ENCODE results near the gene GADD45G. TPM values are rescaled to one million over a fixed set of nuclear protein-coding genes. Genes with fewer than 3 reads are reported as not detected.
A peak's percentile ranks its signal among the peaks of the same experiment; 100 is the strongest.

The GADD45G gene
- total RNA-seq, 1 donor from 2014 or later, result 24.1 TPM

DNA sequence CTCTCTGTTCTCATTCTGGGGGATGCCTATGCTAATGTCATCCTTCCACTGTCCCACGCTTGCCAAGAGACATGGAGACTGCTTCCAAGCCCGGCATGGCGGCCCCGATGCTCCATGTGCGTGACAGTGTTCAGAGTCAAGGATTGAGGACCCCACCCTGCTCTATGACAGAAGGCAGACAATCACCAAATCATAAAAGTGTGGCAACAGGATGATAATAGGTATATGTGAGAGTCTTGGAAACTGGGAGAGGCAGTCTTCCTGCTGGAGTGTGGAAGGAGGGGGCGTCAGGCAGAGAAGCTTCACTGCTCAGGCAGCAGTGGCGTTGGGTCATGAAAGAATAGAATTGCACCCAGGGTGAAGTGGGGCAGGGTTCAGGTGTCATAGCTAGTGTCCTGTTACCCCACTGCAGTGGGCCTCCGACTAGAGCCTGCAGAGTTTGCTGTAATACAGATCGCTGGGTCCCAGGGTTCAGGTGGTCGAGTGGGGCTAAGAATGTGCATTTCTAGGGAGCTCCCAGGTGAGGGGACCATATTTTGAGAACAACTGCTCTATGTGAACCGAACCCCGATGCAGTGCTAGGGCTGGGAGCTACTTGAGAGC is 12.5 kb upstream of the GADD45G start:
- no peak for DNase-seq (ENCODE audit: low read depth)

DNA sequence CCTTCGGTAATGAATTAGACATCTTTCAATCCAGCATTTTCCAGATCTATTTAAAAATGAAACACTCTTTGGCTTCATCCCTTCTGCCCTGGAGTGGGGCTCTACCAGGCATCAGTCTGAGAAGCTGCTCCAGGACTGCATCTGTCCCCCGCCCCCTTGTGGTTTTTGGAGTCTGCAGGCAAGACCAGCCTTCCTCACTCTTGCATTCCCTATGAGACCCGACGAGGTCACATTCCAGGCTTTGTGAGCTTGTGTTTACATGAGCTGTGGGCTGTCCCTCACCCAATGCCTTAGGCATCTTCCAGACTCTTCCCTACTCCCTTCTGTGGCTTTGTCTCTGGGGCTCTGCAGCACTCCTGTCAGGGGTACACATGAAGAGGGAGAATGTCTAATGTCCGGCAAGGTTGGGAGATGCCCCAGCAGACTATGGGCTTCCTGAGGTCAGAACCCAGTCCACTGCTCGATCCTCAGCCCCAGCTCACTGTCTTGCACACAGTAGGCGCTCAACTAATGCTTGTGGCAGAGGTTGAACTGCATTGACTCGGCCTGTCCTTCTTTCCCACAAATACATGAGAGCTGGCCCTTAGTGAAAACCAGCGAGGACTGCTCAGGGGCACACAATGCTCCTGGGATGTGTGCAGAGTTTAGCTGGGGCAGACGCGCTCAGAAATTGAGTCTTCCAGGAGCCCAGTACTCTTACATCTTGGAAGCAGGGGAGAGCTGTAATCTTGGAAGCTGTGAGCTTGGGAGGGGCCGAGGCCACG is 11.7 kb upstream of the GADD45G start:
- peak; percentile 50 for DNase-seq (ENCODE audit: low read depth)

DNA sequence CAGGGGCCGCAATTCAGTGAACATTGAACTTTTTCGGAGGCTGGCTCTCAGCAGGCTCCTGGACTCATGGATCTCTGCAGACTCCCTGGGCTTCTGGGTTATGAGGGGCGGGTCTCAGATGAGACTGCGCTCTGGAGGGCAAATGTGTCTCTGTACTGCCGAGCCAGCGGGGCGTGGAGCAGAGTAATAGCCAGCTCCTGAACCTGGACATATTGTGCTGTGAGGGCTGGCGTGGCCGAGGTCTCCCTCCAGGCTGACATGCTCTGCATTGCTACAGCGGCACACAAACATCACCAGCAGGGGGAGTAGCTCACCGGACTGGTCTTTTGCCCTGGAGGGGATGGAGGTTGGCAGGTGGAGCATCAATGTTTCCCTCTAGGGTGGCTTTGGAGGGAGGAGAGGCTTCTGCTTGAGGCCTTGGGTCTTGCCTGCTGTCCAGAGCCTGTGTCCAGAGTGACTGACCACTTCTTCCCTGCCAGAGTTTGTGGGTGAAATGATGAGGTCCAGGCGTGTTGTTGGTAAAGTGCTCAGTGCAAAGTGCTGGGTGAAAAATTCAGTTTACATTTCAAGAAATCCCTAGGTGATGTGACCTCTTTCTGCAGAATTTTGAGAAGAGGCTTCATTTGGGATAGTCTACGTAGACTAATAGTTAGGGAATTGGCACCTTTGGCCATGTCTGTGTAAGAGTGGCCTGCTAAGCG is 10.9 kb upstream of the GADD45G start:
- DNase-seq (ENCODE audit: low read depth), result peak; percentile 46

DNA sequence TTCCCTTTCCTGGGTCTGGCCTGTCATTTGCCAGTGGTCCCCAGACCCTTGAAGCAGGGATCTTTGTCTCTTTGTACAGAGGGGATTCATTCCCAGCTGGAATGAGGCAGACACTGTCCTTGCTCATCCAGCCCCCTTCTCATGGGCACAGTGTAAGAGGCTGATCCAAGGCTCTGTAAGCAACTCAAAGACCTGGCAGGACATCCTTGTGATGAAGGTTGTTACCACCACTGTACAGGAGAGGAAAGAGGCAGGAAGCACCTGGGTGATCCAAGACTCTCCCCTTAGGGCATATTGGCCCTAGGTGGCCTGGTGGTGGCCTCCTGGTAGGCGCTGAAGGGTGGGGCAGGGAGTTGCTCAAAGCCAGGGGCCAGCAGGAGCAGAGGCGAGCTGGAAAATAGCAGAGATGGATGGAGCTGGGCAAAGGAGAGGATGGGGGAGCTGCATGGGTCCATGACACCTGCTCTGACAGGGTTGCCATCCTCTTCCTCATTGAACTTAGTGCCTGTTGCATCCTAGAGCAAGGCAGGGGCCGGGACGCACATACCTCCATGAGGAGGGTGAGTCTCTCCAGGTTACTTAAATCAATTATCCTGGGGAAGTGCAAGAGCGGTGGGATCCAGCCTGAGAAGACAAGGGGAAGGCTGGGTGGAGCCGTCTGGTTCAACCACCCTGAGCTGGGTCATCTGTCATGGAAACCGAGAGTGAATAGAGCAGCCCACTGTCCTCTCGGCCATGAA is 9.8 kb upstream of the GADD45G start:
- no peak for DNase-seq (ENCODE audit: low read depth)

DNA sequence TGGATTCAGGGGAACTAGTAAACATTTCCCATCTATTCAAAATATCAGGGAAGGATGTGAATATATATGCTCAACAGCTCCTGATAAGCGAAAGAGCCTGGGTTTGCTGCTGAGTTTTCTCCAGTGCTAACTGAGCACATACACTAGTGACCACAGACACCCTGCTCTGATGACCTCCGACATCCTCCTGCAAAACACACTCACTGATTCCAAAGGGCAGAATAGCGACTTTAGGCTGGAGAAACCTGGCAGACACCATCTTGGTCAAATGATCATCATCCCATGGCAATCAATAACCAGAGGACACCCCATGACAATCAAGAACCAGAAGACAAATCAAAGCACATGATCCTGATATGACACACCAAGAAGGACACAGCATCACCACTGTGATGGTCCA is 9.2 kb upstream of the GADD45G start:
- DNase-seq (ENCODE audit: low read depth), result no peak

DNA sequence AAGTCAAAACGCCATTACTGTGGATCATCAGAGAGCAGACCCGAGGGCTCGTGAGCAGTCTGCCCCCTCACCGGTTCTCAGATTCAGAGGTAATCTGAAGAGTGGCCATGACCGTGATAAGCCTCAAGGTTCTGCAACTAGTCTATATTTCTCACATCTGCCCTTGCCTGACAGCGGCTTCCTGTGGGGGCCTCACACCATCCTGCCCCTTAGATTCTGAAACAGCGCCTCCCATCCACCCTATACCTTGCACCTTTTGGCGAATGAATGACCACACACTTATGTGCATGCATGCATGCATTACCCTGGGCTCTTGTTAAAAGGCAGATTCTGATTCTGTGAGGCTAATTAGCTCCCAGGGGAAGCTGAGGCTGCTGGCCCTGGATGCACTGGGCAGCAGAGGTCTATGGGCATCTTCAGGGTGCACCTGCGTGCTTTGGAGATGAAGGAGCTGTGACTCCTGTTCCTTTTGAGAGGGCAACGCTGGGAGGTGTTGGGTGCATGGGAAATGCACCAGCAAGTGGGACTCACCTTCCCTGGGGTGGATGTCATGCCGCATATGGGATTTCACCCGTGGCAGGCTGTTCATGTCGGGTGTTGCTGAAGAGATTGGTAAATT is 7.8 kb upstream of the GADD45G start:
- no peak for DNase-seq (ENCODE audit: low read depth)

DNA sequence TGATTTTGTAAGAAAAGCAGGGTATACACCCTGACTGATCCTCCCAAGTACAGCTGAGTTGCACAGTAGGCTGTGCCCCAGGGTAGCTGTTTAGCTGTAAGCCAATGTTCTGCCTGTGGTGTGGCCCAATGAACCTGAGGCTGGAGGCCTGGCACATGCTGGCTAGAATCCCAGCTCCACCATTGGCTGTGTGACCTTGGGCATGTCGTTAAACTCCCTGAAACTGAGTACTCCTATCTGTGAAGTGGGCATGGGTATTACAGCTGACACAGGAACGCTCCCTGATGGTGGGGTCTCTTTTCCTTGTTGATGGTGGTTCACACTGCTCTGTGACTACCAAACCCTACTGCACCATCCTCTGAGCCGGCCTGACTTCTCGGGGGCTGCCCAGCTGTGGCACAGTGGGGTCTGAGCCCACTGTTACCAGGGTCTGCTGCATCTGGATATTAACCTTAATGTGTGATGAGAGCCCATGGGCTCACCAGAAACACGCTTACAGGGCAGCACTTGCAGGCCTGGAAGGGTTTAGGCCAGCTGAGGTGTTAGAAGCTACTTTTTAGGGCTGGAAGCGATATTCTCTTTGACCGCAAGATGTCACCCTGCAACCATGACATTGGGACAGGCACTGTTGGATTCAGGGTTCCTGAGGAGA is 7.0 kb upstream of the GADD45G start:
- peak; percentile 70 for DNase-seq (ENCODE audit: low read depth)

DNA sequence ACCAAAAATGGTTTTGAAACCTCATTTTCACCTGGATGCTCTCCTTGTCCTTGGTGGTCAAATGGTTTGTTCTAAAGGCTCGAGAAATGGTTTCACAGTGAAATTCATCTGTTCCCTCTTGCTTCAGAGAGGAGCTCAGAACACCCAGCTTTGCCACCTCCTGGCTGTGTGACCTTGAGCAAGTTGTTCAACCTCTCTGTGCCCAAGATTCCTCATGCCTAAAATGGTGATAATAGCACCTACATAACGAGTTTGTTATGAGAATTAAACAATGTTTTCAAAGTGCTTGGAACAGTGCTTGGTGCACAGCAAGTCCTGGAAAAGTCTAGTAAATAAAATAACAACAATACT is 6.5 kb upstream of the GADD45G start:
- no peak for DNase-seq (ENCODE audit: low read depth)

DNA sequence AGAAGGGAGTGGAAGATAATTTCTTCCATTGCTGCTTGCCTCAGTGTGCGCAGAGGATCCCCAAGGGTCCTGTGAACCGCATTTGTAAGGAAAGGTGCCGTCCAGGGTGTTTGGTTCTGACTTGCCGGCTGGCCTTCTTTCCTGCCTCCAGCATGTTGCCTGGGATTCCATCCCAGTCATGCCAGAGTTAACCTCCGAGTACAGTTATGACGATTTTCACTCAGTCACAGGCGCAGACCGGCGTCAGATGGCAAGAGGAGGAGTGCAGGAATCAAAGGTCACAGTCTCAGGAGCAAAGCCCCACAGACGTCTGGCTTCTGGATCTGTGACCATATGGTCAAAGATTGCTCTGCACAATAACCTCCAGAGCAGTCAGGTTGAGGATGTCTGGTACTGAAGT is 5.9 kb upstream of the GADD45G start:
- DNase-seq (ENCODE audit: low read depth), result no peak

DNA sequence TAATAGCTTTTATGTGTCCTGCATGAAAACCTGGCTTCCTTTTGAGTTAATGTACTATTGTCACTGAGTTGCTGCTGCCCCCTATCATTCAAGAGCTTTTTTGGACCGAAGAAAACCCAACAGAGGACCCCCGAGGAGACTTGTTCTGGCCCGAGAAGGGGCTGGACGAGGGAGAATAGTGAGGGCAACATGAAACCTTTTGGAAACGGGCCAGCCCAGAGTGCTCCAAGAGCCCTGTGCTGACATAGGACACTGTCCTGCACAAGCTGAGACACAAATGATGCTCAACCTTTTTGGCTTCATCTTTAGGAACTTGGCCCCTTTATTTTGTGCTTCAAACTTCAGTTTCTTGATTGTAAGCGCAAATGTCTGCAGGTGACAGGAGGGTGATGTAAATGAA is 4.0 kb upstream of the GADD45G start:
- DNase-seq (ENCODE audit: low read depth), result peak; percentile 23

DNA sequence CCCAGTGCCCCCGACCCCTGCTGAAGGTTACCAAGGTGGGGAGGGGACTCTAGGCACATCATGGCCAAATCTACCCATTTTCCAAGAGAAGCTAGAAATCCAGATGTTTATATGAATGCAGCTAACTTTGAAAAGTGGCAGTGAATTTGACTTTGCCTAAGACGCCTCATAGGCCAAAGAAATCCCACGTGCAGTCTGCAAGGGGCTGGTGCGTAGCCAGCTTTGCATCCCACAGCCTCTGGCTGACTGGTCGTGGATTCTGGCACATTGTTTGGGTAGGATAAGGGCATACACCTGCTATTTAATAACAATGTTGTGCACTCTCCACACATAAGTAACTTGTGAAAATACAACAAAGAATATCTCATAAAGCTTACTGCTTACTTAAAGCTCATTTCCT is 3.5 kb upstream of the GADD45G start:
- no peak for DNase-seq (ENCODE audit: low read depth)

DNA sequence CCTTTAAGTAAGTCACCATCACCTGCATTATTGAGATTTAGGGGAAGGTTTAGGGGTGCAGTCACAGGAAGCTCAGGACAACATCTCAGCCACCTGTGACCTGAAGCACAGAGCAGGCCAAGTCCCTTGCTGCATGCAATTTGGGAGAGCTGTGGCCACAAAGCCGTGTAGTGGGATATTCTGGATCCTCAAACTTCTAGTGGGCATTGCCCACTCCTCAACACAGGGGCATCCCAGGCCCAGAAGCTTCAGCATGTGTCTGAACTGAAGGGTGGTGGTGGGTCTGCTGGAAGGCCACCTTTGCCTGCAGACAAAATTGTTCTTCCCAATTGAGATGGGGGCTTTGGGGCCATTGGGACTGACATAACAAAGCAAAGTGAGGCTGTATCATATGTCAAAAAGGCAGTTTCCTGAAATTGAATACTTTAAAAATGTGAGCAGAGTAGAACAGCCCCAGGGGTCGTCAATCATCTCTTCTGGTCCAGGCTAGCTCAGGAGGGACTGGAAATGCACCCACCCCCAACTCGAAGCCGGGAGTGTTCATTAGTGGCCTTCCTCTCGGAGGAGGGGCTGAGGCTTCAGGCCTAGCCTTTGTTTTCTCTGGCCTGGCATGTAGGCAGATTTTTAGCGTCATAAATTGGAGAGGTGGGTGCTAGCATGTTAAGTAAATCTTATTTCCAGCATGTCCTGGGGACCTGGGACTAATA is 2.8 kb upstream of the GADD45G start:
- DNase-seq (ENCODE audit: low read depth), result no peak

DNA sequence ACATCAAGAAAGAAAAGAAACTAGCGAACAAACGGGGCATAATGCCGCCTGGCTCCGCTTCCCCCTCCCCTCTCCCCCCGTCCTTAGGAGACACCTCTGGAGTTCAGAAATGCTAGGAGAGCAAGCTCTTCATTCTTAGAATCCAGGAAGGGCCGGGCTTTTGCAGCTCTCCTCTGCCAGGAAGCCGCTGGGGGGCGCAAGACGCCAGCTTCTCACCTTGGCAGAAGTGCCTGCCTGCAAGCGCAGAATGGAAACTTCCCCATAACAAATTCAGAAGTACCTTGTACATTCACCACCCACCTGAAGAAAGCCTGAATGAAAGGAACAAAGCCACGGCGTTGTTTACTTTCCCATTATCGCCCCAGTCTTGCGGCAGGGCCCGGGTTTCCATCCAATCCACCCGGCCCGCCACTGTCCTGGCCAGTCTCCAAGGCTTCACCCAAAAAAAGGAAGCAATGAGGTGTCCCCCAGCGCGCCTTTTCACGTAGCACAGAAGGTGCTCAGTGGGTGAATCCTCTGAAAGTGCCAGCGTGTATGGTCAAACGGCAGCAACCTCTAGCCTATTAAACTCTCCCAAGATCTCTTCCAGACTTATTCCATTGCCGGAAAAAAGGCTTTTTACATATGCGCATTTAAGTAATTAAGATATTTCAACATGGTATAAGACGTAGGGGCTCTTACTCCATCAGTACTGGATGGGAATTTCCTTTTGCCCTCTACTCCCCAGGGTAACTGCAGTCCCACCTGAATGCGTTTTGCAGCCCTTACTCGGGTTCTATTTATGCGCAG is 1.6 kb upstream of the GADD45G start:
- peak; percentile 84 for DNase-seq (ENCODE audit: low read depth)

DNA sequence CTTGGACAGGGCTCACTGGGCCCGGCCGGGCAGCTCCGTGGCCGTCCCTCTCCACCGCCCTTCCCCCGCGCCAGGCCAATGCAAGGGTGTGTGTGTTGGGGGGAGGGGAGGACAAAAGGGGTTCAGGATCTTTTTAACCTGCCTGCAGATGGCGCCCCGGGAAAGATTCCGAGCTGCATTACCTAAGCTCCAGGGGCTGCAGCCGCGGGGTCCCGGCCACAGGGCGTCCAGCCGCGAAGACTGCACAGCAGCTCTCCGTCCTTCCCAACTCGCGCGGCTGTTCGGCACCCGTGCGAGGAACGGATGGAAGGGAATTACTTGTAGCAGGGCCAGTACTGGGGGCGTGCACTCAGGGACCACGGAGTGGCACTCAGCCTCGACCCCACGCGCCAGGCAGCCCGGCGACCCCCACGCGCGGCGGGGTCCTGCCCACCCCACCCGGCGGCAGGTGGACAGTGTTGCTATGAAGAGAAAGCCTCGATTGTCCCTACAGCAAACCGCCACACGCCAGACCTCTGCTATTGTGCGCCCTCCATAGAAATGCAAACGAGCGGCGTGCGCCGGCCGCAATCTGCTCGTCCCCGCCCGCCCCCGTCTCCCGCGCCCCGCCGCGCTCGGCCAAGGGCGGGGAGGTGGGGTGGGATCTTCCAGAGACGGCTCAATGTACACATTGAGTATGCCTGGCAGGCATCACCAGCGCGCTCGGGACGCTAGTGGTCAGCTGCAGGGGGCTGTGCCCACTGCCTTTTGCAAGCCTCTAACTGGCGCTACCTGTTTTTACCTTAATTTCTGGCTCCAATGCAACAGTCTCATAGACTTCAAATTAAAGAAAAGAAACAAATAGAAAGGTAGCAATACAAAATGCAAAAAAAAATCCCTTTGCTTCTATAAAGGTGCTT is 796 bp upstream of the GADD45G start:
- DNase-seq (ENCODE audit: low read depth), result peak; percentile 89

DNA sequence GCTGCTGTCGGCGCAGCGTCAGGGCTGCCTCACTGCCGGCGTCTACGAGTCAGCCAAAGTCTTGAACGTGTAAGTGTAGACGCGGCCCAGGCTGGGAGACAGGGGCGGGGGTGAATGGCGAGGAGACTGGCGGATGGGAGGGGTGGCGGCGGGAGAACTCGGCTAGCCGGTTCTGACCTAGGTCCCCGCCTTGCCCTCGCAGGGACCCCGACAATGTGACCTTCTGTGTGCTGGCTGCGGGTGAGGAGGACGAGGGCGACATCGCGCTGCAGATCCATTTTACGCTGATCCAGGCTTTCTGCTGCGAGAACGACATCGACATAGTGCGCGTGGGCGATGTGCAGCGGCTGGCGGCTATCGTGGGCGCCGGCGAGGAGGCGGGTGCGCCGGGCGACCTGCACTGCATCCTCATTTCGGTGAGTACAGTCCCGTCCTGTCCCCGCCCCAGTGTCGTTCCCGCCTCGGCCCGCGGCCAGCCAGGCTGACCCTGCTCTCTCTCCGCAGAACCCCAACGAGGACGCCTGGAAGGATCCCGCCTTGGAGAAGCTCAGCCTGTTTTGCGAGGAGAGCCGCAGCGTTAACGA is 745 bp downstream of the GADD45G start:
- DNase-seq (ENCODE audit: low read depth), result peak; percentile 49

DNA sequence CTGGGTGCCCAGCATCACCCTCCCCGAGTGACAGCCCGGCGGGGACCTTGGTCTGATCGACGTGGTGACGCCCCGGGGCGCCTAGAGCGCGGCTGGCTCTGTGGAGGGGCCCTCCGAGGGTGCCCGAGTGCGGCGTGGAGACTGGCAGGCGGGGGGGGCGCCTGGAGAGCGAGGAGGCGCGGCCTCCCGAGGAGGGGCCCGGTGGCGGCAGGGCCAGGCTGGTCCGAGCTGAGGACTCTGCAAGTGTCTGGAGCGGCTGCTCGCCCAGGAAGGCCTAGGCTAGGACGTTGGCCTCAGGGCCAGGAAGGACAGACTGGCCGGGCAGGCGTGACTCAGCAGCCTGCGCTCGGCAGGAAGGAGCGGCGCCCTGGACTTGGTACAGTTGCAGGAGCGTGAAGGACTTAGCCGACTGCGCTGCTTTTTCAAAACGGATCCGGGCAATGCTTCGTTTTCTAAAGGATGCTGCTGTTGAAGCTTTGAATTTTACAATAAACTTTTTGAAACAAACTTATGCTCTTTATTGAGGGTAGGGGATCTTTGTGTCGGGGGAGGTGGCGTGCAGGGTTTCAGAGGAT is 1.3 kb downstream of the GADD45G start:
- peak; percentile 69 for DNase-seq (ENCODE audit: low read depth)

DNA sequence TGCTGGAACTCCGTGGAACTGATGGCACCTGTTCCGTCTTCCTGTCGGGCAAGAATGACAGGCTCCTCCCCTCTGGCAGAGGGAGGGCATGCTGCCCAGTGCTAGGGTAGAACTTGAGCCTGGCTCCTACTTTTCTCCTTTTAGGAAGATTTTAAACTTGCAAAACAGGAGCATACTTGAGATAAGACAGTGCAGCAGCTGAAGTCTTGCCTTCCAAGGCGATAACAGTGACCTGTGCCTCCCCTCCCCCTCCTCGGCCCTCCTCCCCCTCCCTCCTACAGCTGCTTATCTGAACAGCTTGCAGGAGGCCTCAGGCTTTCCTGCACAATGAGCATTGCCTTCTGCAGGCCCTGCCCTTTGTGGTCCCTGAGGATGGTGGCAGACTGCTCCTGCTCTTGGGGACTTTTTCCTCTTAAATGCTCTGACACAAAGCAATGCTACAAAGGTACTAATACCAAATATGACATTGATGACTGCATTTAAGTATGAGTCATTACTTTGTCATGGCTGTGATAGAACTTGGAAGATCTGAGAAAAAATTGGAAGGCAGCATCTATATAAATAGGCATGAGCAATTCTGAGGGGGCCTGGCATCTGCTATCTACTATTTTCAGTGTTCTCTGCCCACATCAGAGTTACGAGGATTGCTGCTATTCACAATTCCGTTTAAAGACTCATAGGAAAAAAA is 2.0 kb downstream of the GADD45G start:
- peak; percentile 74 for DNase-seq (ENCODE audit: low read depth)
